Colon (tissue), 2 donors: ENCODE data around the gene NSUN4.
"Not testable (repeated sequence)": the region's sequence is repeated elsewhere in the genome, so short reads cannot be mapped to it uniquely, and the experiment has no call there.

ENCODE experiments used
- FAIRE-seq: peaks from 2 replicates; lab custom pipeline; 2012; peaks lifted over from hg19 to GRCh38; lab: Jason Lieb, UNC
- donor health status: control.
- donor health status: control.

NSUN4 gene

DNA sequence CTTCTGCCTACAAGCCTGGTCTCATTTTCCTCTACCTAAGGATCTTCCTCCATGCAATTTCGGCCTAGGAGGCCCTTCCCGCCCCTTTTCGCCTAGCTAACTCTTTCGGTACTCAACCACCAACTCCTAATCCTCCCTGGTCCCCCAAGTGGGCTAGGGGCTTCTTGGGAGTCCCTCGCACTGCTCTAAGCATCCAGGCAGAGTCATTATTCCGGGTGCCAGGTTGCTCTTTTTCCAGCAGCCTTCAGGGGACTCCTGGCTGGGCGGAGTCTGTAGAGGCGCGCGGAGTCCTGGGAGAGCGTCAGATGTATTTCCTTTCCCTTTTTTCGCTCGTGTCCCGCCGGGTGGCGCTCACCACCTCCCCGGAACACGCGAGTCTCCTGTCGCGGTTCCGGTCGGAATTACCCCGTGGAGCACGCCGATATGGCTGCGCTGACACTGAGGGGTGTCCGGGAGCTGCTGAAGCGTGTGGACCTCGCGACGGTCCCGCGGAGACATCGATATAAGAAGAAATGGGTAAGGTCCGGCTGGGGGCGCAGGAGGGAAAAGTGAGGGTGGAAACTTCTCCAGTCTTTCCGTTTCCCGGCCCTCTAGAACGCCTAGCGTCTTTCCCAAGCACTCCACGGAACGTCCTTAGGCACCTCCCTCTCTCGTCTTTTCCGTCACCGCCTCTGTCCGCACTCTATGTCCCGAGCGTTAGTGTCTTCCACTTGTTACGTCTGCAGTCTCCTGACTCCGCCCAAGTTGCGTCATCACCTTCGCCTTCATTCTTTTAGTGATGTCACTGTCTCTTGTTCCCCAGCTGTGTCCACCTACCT, at the start of gene NSUN4:
Gene NSUN4, plus strand, starts transcription at position 404 of the 818 bp plus-strand sequence. Its CDS starts 20 bp downstream, at position 424.
- no peak for FAIRE-seq

DNA sequence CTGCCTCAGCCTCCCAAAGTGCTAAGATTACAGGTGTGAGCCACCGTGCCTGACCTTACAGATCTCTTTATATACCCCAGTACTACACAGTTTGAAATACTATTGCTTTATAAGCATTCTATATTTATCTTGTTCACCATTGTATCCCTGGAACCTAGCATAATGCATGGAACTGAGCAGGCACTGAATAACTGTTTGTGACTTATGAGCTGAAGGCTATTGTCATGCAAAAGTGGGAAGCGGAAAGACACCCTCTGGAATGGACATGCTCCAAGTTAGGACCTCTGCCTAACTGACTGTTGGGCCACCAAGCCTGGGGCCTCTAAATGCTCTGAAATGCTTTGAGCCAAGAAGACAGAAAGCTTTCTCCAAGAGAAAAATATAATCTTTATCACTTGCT, 45.3 kb upstream of the NSUN4 start:
- FAIRE-seq: no peak

GRCh38 chr1:46298387-46298786, 42.2 kb upstream of the NSUN4 start:
- no peak for FAIRE-seq

- FAIRE-seq: no peak
Measured at GRCh38 chr1:46300673-46301405, 39.8 kb upstream of the NSUN4 start.

DNA sequence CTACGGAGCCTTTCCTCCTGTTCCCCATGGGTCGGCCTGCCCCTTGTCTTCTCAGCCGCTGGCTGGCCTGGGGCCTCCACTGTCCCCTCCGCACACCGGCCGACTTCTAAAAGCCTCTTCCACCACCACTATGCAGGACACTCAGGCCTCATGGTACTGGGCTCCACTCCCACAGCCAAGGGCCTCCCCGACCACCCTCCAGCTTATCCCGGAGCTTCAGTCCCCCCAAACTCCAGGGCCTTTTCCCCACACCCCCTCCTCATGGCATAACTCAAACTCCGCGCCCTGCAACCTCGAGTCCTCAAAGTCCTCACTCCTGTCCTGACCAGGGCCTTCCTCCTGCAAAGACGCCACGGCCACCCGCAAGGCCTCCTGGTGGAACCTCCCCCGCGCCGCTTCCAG, 39.2 kb upstream of the NSUN4 start:
- no peak for FAIRE-seq

DNA sequence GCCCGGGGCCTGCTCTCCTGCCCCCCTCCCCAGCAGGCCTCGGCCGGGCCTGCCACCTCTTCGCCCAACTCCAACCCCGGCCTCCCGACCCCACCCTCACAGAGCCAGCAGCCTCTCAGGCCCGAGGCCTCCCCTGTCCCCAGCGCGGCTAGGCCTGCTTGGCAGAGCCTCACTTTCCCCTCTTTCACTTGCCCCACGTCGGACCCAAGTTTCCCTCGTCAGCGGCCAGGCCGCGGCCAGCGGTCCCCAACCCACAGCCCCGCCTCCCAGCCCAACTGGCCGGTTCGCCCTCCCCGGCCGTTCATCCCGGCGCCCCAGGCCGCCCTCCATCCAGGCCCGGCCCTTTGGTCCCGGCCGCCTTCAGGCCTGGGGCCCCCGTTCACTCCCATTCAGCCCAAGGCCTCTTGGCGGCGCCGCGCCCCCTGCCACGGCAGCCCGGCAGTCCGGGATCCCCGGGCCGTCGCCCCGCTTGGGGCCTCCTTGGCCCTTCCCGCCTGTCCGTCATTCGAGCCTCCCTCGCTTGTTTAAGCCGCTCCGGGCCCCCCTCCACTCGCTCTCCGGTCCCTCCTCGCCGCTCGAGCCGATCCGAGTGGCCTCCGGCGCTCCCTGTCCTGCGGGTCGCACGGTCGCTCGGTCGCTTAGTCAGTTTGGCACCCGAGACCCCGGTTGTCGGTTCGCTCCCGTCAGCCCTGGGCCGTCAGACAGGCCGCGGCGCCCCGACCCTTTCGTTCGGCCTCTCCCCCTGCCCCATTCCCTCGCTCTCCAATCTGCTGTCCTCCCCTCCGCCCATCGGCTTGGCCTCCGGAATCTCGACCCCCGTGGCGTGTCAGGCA, 38.6 kb upstream of the NSUN4 start:
- FAIRE-seq: no peak

GRCh38 chr1:46302641-46303037, 38.0 kb upstream of the NSUN4 start:
- FAIRE-seq: no peak

DNA sequence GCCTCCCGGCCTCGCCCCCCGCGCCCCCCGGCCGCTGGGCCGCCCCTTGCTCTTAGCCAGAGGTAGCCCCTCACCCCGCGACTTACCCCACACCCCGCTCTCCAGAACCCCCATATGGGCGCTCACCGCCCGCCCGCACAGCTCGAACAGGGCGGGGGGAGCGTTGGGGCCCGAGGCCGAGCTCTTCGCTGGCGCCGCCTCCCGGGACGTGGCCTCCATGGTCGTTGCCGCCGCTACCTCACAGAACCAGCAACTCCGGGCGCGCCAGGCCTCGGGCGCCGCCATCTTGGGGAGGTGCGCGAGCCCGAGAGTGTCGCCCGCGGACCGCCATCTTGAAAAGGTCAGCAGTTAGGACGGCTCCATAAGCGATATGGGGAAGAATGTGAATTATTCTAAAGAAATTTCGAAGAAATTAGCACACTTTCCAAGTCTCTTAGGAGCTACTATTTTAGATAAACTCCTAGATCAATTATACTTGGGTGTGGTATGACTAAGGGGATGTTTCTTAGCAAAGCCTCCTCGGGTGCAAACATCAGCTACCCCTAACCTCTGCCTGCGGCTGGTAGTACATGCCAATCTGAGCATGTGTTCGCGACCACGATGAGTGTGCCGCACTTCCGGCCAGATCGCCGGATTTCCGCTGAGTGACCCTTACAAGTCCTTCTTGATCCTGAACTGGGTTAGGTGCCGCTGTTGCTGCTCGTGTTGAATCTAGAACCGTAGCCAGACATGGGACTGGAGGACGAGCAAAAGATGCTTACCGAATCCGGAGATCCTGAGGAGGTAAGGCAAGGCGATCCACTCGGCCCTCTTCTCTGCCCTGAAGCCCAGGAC, 37.4 kb upstream of the NSUN4 start, which contains the start of the genes LRRC41 and UQCRH:
Gene LRRC41, minus strand, starts transcription at position 579 of the 834 bp plus-strand sequence. Its CDS starts 294 bp downstream, at position 285.
Gene UQCRH, plus strand, starts transcription at position 661 of the 834 bp plus-strand sequence. Its CDS starts 69 bp downstream, at position 730.
- no peak for FAIRE-seq

DNA sequence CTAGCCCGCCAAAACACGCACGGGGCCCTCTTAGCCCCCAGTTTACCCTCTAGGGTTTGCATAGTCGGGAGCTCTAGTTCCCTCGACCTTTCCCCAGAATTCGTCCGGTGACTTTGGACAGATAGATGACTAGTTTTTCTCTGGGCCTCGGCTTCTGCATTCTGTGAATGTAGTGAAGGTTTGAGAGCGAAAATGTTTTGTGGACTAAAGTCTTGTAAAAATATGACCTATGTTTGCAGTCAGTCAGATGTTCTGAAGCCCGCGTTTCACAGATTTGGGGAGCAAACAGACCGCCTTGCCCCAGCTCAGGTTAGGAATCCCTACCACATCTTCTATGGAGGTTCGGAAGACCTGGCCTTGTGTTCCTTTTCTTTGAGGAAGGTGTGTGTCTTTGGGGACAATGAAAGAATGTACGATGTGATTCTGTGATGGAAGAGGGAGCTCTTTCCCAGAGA, 36.7 kb upstream of the NSUN4 start:
- no peak for FAIRE-seq

DNA sequence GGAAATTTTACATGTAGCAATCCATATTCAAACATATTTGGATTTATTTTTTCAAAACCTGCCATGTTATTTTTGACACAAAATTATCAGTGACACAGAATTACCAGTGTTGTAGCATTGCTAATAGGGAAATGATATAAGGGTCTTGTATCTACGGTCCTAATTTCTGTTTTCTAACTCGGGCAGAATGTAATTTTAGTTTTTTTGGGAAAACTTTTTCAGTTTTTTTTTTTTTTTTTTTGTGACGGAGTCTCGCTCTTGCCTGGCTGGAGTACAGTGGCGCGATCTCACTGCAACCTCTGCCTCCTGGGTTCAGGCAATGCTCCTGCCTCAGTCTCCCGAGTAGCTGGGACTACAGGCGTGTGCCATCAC, 34.5 kb upstream of the NSUN4 start:
- no peak for FAIRE-seq

DNA sequence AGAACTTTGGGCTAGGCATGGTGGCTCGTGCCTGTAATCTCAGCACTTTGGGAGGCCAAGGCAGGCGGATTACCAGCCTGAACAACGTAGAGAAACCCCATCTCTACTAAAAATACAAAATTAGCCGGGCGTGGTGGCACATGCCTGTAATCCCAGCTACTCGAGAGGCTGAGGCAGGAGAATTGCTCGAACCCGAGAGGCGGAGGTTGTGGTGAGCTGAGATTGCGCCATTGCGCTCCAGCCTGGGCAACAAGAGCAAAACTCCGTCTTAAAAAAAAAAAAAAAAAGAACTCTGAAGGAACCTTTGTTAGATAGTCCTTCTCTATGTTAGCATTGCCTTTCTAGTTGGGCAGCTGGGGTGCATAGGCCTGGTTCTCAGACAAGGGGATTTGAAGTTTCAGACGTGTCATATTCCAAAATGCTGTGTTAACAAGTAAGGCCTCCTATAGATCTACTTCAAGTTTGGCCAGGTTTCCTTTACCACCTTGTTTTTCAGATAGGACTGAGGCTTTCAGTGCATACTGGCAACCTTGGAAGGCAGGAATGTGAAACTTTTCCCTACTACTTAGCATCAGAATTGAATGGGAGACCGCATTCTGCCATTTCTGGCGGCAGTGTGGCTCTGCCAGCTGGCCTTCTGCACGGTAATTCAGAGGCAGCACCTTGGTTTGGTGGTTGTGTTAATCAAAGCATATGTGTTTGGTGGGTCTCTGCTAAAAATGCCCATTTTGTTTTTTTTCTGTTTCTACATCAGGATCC, 31.0 kb upstream of the NSUN4 start:
- FAIRE-seq: no peak

DNA sequence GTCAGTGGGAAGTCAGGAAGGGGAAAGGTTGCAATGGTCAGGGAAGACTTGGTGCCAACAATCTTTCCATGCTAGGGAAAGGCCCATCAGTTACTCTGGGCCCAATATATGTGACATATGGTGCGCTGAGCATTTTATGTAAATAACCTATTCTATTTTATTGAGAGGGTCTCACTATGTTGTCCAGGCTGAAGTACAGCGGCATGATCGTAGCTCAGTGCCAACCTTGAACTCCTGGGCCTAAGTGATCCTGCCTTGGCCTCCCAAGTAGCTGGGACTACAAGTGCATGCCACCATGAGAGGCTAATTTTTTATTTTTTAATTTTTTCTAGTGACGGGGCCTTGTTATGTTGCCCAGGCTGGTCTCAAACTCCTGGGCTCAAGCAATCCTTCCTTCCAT, 30.3 kb upstream of the NSUN4 start:
- FAIRE-seq: no peak

DNA sequence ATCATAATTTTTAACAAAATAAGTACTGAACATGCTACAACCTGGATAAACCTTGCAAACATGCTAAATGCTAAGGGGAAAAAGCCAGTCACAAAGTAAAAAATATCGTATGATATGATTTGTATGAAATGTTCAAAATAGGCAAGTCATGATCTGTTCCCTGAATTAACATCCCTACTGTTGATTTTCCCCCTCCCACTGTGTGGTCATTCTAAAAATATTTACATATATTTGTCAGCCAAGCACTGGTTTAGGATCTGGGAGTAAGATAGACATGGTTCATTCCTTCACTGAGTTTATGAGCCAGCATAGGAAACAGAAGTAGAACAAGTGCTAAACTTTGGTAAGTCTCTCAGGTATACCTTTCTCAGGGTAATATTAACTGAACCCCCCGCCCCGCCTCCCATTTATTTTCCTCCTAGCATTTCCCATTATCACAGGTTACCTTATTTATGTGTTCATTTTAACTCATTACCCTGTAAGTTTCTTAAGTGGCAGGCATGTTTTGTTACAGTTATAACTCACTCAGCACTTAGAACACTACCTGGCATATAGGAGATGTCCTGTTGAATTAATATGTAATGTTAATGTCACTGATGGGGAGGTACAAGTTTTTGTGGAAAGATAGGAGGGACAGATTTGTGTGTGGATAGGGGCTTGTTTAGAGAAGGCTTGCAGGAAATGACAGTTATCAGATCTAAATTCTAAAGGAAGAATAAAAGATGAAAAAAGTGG, 24.8 kb upstream of the NSUN4 start:
- FAIRE-seq: no peak

GRCh38 chr1:46317323-46317722, 23.3 kb upstream of the NSUN4 start:
- FAIRE-seq: no peak

DNA sequence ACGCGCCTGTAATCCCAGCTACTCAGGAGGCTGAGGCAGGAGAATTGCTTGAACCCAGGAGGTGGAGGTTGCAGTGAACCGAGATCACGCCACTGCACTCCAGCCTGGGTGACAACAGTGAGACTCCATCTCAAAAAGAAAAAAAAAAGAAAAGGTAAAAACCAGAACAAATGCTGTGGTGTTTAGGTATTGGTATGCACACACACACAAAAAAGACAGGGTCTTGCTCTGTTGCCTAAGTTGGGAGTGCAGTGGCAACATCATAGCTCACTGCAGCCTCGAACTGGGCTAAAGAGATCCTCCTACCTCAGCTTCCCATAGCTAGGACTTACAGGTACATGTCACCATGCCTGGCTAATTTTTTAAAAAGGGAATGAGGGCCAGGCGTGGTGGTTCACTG, 21.3 kb upstream of the NSUN4 start:
- not testable (repeated sequence) for FAIRE-seq

DNA sequence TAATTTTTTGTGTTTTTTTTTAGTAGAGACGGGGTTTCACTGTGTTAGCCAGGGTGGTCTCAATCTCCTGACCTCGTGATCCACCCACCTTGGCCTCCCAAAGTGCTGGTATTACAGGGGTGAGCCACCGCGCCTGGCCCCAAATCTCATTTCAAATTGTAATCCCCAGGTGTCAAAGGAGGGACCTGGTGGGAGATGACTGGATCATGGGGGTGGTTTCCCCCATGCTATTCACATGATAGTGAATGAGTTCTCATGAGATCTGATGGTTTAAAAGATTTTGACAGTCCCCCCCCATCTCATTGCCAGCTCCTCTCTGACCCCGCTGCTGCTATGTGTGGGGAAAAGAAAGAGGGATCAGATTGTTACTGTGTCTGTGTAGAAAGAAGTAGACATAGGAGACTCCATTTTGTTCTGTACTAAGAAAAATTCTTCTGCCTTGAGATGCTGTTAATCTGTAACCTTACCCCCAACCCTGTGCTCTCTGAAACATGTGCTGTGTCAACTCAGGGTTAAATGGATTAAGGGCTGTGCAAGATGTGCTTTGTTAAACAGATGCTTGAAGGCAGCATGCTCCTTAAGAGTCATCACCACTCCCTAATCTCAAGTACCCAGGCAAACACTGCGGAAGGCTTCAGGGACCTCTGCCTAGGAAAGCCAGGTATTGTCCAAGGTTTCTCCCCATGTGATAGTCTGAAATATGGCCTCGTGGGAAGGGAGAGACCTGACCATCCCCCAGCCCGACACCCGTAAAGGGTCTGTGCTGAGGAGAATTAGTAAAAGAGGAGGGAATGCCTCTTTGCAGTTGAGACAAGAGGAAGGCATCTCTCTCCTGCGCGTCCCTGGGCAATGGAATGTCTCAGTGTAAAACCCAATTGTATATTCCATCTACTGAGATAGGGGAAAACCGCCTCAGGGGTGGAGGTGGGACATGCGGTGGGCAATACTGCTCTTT, 20.4 kb upstream of the NSUN4 start:
- FAIRE-seq: not testable (repeated sequence)

- FAIRE-seq: not testable (repeated sequence)
Measured at GRCh38 chr1:46322191-46322590, 18.4 kb upstream of the NSUN4 start.

- not testable (repeated sequence) for FAIRE-seq
Measured at GRCh38 chr1:46325285-46326076, 15.1 kb upstream of the NSUN4 start.
